Spleen (tissue), 11 donors: ENCODE results near the gene PPP2R5E. TPM values are rescaled to one million over a fixed set of nuclear protein-coding genes. Genes with fewer than 3 reads are reported as not detected.

ENCODE experiments used
- DNase-seq: peaks from one replicate; pipeline ENCODE4 v3.0.0-alpha.2; 2020
- H3K27ac ChIP-seq, 8 donors: fragments of 200-600 bp; sonication (generic) in 7 of 8; 1 replicate in 4 of 8; 2 replicates in 4 of 8; pipeline versions ENCODE4 v1.5.0 to v1.8.0; 2016 to 2021; ENCODE audit warnings: inconsistent platforms in 4 of 8, mild to moderate bottlenecking in 4 of 8, moderate library complexity in 1 of 8
- H3K27me3 ChIP-seq, 7 donors: fragments of 200-600 bp; sonication (generic) in 6 of 7; replicated peaks in 1 of 7; 1 replicate in 4 of 7; 2 replicates in 3 of 7; pipeline versions ENCODE4 v1.5.0 to v1.8.0; 2016 to 2021; ENCODE audit warnings: inconsistent platforms in 3 of 7, mild to moderate bottlenecking in 1 of 7
- H3K36me3 ChIP-seq, 6 donors: fragments of 200-600 bp; sonication (generic) in 5 of 6; 1 replicate in 4 of 6; 2 replicates in 2 of 6; pipeline versions ENCODE4 v1.5.0 to v1.8.0; 2016 to 2021; ENCODE audit warnings: inconsistent platforms in 2 of 6
- H3K4me1 ChIP-seq, 6 donors: fragments of 200-600 bp; sonication (generic) in 5 of 6; 1 replicate in 3 of 6; 2 replicates in 3 of 6; pipeline versions ENCODE4 v1.5.0 to v1.8.0; 2016 to 2021; ENCODE audit warnings: inconsistent platforms in 3 of 6
- H3K4me3 ChIP-seq, 8 donors: fragments of 200-600 bp; sonication (generic) in 7 of 8; 1 replicate in 4 of 8; 2 replicates in 4 of 8; pipeline versions ENCODE4 v1.5.0 to v1.8.0; 2016 to 2021; ENCODE audit warnings: inconsistent platforms in 4 of 8, mild to moderate bottlenecking in 4 of 8, moderate library complexity in 2 of 8
- H3K9me3 ChIP-seq, 8 donors: fragments of 200-600 bp; sonication (generic) in 7 of 8; 1 replicate in 4 of 8; 2 replicates in 4 of 8; pipeline versions ENCODE4 v1.5.0 to v1.8.0; 2016 to 2021; ENCODE audit warnings: inconsistent platforms in 4 of 8
- CTCF ChIP-seq, 11 experiments: fragments of 200-600 bp in 7 of 11; fragments of 450-650 bp in 4 of 11; sonication (generic) in 4 of 11; IDR thresholded peaks in 8 of 11; conservative IDR thresholded peaks in 3 of 11; 1 replicate in 7 of 11; 2 replicates in 4 of 11; pipeline versions ENCODE4 v1.4.0 to v1.8.0; 2016 to 2021; ENCODE audit warnings: antibody characterized with exemption in 11 of 11, inconsistent platforms in 4 of 11, mild to moderate bottlenecking in 1 of 11
- POLR2A ChIP-seq, 3 donors: fragments of 450-650 bp; IDR thresholded peaks; one replicate each; pipeline ENCODE4 v1.5.1; 2017; ENCODE audit warnings: antibody characterized with exemption in 3 of 3, mild to moderate bottlenecking in 1 of 3
- POLR2AphosphoS5 ChIP-seq, 3 donors: sonication (generic); formaldehyde crosslinking; IDR thresholded peaks; one replicate each; pipeline ENCODE4 v1.5.1; 2017; ENCODE audit warnings: antibody characterized with exemption in 3 of 3
- WGBS, 5 donors: extraction: QIAGEN DNeasy Blood & Tissue Kit in 3 of 5; methylation state at CpG; one replicate each; pipeline versions ENCODE4 v1.1.5 to v1.1.7; 2013 to 2018; 5-methylcytosine and 5-hydroxymethylcytosine counted together
- intact Hi-C: fragments of 100-400 bp; cut with DNase I; formaldehyde crosslinking; loops from one replicate; pipeline ENCODE4 v1.15.0; 2023; ENCODE audit warnings: low total_unique reads
- polyA plus RNA-seq, 3 donors: library from polyadenylated mRNA; stranded (reverse); fragments of 200-250 nt; gene quantifications; one replicate each; pipeline ENCODE4 v1.2.1, GENCODE V29; 2013
- total RNA-seq, 7 donors: library from RNA; depleted of rRNA in 3 of 7; stranded (reverse); fragments of >200 nt in 3 of 7; fragmentation: NEBNext Ultra II Directional in 4 of 7; extraction: Animal tissue kit (Norgen Biotek cat#: 25700) in 4 of 7; gene quantifications; one replicate each; pipeline versions ENCODE4 v1.1.0 to v1.2.1, GENCODE V29; 2016 to 2021
- donor health status: healthy with polysubstance abuse.
- donor health status: DM: no; HTN: no; CAD: no; lungs with moderate emphysema.
- donor health status: DM: no; HTN: no; CAD: no.
- donor health status: Bipolar disorder and iron deficiency.
- donor health status: healthy.
- donor health status: DM: no; HTN: no; CAD: no.
- donor health status: DM: yes; HTN: yes; CAD: no.

PPP2R5E gene
- total and polyA plus RNA-seq, 10 donors, result 6.1 to 42.3 (median 29.1) TPM

- no peak overlapping the region for H3K27ac ChIP-seq
- TF ChIP-seq POLR2AphosphoS5 (IDR thresholded peaks at IDR 0.05) (no peak), POLR2A (IDR thresholded peaks at IDR 0.05) (no peak), CTCF (IDR thresholded peaks at IDR 0.05 in 8 of 11, conservative IDR thresholded peaks at IDR 0.05 in 3 of 11) (no peak)
- no peaks in the 10 kb centered on the region for H3K27me3 ChIP-seq
- H3K4me3 ChIP-seq, result no peak overlapping the region
- DNase-seq, result no peak
- H3K4me1 ChIP-seq, result peaks cover 24 to 94% (median 56%) of the 10 kb centered on the region in 6 donors
- H3K36me3 ChIP-seq, result no peaks in the 10 kb centered on the region
- intact Hi-C loops, result no loop called here
- no peaks in the 10 kb centered on the region for H3K9me3 ChIP-seq
These were observed 67.4 kb downstream of the PPP2R5E start for GRCh38 chr14:63475761-63476160.

GRCh38 chr14:63474844-63475243 lies 68.3 kb downstream of the PPP2R5E start:
- WGBS, 5 donors, result 87 to 92% (median 88%) methylated on average over 3 of the region's 3 CpGs
- Histone ChIP-seq H3K4me3 (no peak overlapping the region), H3K27me3 (no peaks in the 10 kb centered on the region), H3K4me1 (peaks cover 26 to 92% (median 54%) of the 10 kb centered on the region in 6 donors), H3K36me3 (no peaks in the 10 kb centered on the region), H3K9me3 (no peaks in the 10 kb centered on the region), H3K27ac (no peak overlapping the region)
- TF ChIP-seq CTCF (IDR thresholded peaks at IDR 0.05 in 8 of 11, conservative IDR thresholded peaks at IDR 0.05 in 3 of 11) (no peak), POLR2A (IDR thresholded peaks at IDR 0.05) (no peak), POLR2AphosphoS5 (IDR thresholded peaks at IDR 0.05) (no peak)
- intact Hi-C loops, result no loop called here
- no peak for DNase-seq

DNA sequence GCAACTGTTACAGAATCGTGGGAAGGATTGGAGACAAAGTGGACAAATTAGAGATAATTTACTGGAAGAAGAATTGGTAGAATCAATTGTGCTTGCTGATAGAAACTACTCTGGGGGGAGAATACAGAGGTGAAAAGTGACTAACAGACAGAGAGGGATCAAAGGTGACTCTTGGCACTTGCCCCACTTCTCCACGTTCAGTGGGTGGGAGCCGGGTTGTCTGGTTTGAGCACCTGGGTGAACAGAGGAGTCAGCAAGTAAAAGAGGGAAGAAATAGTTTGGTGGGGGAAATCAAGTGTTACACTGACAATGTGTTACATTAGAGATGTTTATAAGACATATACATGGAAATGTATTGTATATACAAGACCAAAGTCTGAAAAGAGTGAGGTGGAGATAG lies 69.1 kb downstream of the PPP2R5E start:
- TF ChIP-seq CTCF (IDR thresholded peaks at IDR 0.05 in 8 of 11, conservative IDR thresholded peaks at IDR 0.05 in 3 of 11), result no peak
- no peak for TF ChIP-seq POLR2A (IDR thresholded peaks at IDR 0.05)
- no peak for TF ChIP-seq POLR2AphosphoS5 (IDR thresholded peaks at IDR 0.05)
- WGBS, 5 donors, result 78 to 92% (median 83%) methylated on average over 3 of the region's 3 CpGs
- Histone ChIP-seq H3K4me1 (peaks cover 26 to 85% (median 52%) of the 10 kb centered on the region in 6 donors), H3K36me3 (no peaks in the 10 kb centered on the region), H3K4me3 (no peak overlapping the region), H3K9me3 (no peaks in the 10 kb centered on the region), H3K27me3 (no peaks in the 10 kb centered on the region), H3K27ac (no peak overlapping the region)
- intact Hi-C loops, result no loop called here
- DNase-seq, result no peak

- H3K4me1 ChIP-seq, result peaks cover 23 to 84% (median 47%) of the 10 kb centered on the region in 6 donors
These were observed 70.0 kb downstream of the PPP2R5E start for GRCh38 chr14:63472986-63473788.

More at GRCh38 chr14:63472986-63473788, 70.0 kb downstream of the PPP2R5E start:
- TF ChIP-seq POLR2A (IDR thresholded peaks at IDR 0.05), result no peak
- TF ChIP-seq POLR2AphosphoS5 (IDR thresholded peaks at IDR 0.05), result no peak
- TF ChIP-seq CTCF (IDR thresholded peaks at IDR 0.05 in 8 of 11, conservative IDR thresholded peaks at IDR 0.05 in 3 of 11), result no peak
- Histone ChIP-seq H3K4me3 (no peak overlapping the region), H3K36me3 (no peaks in the 10 kb centered on the region), H3K9me3 (no peaks in the 10 kb centered on the region), H3K27me3 (no peaks in the 10 kb centered on the region), H3K27ac (peak overlapping the region in 5 of 8 donors; percentile 17 to 49 (median 45))
- WGBS, 5 donors, result 61 to 69% (median 66%) methylated on average over 7 of the region's 7 CpGs
- intact Hi-C loops, result no loop called here
- DNase-seq, result no peak
